DMS 273 treated with DMSO at 0.1 percent for 48 hours (cell line): ENCODE measurements around the gene SPINT4.
"Not testable (repeated sequence)": the region's sequence is repeated elsewhere in the genome, so short reads cannot be mapped to it uniquely, and the experiment has no call there.

Experiments
- DNase-seq: peaks from one replicate; lab custom pipeline; 2025; lab: John Stamatoyannopoulos, UW

SPINT4 gene

DNA sequence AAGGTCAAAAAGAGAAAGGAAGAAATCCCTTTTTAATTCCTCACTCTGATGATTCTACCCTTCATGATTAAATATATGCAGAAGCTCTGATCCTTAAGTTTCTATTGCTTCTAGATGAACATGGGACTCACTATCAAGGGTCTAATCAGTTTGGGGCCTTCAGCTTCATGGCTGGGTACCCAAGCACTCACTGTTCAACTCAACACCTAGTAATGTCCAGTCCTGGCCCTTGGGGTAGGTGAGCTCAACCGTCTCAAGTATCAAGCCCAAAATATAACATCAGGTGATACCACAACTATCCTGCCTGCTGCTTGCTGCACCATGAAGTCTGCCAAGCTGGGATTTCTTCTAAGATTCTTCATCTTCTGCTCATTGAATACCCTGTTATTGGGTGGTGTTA lies at the start of gene SPINT4:
TSS of gene SPINT4 (plus strand) at position 301 of the 400 bp plus-strand sequence. CDS start at position 322, 21 bp downstream.
- DNase-seq: no peak

DNA sequence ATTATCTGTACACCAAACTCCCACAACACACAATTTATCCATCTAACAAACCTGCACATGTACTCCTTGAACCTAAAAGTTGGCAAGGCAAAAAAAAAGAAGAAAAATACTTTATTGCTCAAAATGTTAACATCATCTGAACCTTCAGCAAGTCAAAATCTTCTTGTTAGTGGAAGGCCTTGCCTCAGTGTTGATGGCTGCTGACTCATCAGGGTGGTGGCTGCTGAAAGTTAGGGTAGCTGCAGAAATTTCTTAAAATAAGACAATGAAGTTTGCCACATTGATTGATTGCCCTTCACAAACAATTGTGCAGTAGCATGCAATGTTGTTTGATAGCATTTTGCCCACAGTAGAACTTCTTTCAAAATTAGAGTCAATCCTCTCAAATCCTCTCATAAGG lies 49.4 kb upstream of the SPINT4 start:
- no peak for DNase-seq

DNA sequence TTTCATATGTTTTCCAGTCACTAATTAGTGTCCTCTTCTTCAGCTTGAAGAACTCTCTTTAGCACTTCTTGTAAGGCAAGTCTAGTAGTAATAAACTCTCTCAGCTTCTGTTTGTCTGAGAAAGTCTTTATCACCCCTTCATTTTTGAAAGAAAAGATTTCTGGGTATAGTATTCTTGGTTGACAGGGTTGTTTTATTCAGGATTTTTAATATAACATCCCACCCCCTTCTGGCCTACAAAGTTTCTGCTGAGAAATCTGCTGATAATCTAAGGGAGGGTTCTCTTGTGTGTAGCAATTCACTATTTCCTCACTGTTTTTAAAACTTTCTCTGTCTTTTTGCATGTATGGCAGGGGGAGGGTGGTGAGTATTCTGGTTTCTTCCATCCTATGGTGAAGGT lies 42.5 kb upstream of the SPINT4 start:
- no peak for DNase-seq

DNA sequence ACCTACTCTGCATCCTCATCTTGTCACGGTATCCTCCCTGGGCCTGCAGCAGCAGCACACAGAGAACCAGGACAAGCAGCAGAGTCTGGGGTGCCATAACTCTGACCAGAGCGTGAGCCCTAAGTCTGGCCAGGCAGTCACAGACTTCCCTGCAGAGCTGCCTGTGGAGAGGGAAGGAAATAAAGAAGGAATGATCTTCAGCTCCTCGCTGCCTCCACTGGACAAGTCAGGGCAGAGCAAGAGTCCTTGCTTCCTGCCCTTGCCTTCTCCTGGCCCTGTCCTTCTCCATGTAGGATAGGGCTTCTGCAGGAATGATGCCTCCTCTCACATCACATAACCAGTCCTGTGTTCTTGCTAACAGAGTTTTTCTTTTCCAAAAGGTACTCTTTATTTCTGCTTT lies 36.3 kb upstream of the SPINT4 start:
- DNase-seq: no peak

GRCh38 chr20:45693346-45693745 lies 28.8 kb upstream of the SPINT4 start:
- not testable (repeated sequence) for DNase-seq

- no peak for DNase-seq
Measured at GRCh38 chr20:45695496-45695895, 26.7 kb upstream of the SPINT4 start.

GRCh38 chr20:45701104-45701503 lies 21.0 kb upstream of the SPINT4 start:
- no peak for DNase-seq

DNA sequence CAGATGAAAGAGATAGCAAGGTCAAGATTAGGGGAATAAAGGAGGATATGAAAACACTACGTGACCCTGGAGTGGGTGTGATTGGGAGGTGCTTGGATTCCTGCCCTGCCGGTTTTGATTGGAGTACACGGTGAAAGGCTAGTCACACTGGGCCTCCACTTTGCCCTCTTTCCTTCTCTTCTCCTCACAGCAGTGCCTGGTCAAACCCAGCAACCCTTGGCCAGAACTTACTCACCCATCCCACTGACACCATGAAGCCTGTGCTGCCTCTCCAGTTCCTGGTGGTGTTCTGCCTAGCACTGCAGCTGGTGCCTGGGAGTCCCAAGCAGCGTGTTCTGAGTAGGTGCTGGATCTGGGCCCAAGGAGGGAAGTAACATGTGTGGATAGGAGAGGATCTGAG lies 20.3 kb upstream of the SPINT4 start, which contains the start of gene WFDC13:
TSS of gene WFDC13 (plus strand) at position 166 of the 400 bp plus-strand sequence. CDS start at position 252, 86 bp downstream.
- no peak for DNase-seq

- DNase-seq: peak; percentile 39
Measured at GRCh38 chr20:45704969-45705637, 17.0 kb upstream of the SPINT4 start, which contains the start of gene WFDC10B. TSS of gene WFDC10B (minus strand) at chr20:45705019. CDS start at chr20:45685992, 19,027 bp downstream.

DNA sequence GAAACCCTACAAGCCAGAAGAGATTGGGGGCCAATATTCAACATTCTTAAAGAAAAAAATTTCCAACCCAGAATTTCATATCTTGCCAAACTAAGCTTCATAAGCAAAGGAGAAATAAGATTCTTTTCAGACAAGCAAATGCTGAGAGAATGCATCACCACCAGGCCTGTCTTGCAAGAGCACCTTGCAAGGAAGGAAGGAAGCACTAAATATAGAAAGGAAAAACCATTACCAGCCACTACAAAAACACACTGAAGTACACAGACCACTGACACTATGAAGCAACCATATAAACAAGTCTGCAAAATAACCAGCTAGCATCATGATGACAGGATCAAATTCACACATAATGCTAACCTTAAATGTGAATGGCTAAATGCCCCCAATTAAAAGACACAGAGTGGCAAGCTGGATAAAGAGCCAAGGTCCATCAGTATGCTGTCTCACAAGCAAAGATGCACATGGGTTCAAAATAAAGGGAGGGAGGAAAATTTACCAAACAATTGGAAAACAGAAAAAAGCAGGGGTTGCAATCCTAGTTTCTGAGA lies 5.9 kb upstream of the SPINT4 start:
- DNase-seq: not testable (repeated sequence)

DNA sequence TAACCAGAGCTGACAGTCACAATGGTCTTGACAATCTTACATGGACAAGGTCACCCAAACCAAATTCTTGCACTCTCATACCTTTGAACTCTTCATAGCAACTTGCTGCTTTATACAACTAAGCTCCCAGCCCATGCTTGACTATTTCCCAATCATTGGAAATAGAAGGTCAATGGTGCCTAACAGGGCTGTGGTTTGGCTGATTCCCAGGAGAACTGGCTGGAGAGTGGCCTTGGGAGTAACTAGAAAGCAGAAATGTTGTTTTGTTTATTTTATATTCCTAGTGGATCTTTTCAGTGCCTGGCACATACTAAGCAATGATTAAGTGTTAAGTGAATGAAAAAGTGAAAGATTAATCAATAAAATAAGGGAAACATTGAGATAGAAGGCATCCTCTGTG lies 3.0 kb downstream of the SPINT4 start:
- DNase-seq: no peak

- no peak for DNase-seq
Measured at GRCh38 chr20:45727044-45727443, 4.9 kb downstream of the SPINT4 start.

DNA sequence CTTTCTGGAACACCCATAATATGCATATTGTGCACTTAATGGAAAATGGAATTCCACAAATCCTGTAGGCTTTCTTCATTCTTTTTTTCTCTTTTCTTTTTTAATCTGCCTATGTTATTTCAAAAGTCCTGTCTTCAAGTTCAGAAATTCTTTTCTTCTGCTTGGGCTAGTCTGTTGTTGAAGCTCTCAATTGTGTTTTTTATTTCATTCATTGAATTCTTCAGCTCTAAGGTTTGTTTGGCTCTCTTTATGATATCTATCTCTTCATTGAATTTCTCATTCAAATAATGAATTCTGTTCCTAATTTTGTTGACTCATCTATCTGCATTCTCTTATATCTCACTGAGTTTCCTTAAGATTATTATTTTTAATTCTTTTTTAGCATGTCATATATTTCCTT lies 10.1 kb downstream of the SPINT4 start:
- no peak for DNase-seq

DNA sequence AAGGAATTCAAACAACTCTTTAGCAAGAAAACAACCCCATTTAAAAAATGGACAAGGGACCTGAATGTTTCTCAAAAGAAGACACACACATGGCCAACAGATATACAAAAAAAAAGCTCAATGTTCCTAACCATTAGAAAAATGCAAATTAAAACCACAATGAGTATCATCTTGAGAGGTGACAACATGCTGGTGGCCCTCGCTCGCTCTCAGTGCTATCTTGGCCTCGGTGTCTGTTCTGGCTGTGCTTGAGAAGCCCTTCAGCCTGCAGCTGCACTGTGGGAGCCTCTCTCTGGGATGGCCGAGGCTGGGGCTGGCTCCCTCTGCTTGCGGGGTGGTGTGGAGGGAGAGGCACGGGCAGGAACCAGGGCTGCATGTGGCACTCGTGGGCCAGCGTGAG lies 13.4 kb downstream of the SPINT4 start:
- no peak for DNase-seq

DNA sequence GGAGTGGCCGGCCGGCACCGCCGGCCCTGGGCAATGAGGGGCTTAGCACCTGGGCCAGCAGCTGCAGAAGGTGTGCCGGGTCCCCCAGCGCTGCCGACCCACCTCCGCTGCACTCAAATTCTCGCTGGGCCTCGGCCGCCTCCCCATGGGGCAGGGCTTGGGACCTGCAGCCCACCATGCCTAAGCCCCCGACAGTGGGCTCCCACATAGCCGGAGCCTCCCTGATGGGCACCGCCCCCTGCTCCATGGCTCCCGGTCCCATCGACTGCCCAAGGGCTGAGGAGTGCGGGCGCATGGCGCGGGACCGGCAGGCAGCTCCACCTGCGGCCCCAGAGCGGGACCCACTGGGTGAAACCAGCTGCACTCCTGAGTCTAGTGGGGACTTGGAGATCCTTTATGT lies 13.8 kb downstream of the SPINT4 start:
- DNase-seq: no peak

GRCh38 chr20:45742596-45742995 lies 20.4 kb downstream of the SPINT4 start:
- no peak for DNase-seq

GRCh38 chr20:45745015-45745414 lies 22.9 kb downstream of the SPINT4 start:
- DNase-seq: no peak

DNA sequence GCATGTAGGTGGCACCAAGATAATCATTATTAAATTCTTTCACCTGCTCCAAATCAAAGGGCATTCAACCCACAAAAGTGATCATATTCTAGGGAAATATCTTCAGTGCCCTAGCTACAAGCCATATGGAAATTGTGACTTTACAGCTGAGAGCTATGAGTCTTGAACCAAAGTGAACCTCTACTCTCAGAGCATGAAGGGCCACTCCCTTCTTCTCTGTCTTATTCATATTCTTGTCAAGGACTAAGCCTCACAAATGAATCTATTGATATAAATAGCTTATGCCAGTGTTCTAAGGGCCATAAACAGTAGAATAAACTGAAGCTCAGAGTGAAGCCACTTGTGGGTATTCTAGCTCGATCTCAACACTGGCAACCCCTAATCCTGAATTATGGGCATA lies 29.6 kb downstream of the SPINT4 start:
- DNase-seq: no peak

GRCh38 chr20:45752746-45753145 lies 30.6 kb downstream of the SPINT4 start:
- DNase-seq: no peak

GRCh38 chr20:45758096-45758495 lies 35.9 kb downstream of the SPINT4 start:
- DNase-seq: no peak

DNA sequence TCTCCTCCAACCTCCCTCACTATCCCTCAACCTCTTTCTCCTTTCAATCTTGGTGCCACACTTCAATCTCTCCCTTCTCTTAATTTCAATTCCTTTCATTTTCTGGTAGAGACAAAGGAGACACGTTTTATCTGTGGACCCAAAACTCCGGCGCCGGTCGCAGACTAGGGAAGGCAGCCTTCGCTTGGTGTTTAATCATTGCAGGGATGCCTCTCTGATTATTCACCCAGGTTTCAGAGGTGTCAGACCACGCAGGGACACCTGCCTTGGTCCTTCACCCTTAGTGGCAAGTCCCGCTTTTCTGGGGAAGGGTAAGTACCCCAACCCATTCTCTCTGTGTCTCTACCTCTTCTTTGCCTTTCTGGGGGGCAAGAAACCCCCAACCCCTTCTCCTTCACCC lies 37.8 kb downstream of the SPINT4 start:
- not testable (repeated sequence) for DNase-seq

DNA sequence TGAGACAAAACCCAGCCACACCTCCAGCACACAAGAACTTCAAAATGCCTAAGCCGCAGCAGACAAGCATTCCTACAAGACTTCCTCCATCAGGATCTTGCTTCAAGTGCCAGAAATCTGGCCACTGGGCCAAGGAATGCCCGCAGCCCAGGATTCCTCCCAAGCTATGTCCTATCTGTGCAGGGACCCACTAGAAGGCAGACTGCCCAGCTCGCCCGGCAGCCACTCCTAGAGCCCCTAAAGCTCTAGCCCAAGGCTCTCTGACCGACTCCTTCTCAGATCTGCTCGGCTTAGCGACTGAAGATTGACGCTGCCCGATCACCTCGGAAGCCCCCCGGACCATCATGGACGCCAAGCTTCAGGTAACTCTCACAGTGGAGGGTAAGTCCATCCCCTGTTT lies 39.8 kb downstream of the SPINT4 start:
- DNase-seq: not testable (repeated sequence)

DNA sequence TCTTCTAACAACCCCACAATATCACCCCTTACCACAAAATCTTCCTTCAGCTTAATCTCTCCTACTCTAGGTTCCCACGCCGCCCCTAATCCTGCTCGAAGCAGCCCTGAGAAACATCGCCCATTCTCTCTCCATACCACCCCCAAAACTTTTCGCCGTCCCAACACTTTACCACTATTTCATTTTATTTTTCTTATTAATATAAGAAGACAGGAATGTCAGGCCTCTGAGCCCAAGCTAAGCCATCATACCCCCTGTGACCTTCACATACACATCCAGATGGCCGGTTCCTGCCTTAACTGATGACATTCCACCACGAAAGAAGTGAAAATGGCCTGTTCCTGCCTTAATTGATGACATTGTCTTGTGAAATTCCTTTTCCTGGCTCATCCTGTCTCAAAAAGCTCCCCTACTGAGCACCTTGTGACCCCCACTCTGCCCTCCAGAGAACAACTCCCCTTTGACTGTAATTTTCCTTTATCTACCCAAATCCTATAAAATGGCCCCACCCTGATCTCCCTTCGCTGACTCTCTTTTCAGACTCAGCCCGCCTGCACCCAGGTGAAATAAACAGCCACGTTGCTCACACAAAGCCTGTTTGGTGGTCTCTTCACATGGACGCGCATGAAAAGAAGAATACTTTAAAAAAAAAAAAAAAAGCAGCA lies 42.6 kb downstream of the SPINT4 start:
- DNase-seq: not testable (repeated sequence)
